Measurements from ENCODE around the gene P2RY4. TPM values are rescaled to one million over a fixed set of nuclear protein-coding genes. Genes with fewer than 3 reads are reported as not detected.
"Not testable (repeated sequence)": the region's sequence is repeated elsewhere in the genome, so short reads cannot be mapped to it uniquely, and the experiment has no call there.

The P2RY4 gene
- total RNA-seq, 1 donor from 2014 or later = not detected

- no peak for DNase-seq (ENCODE audit: low read depth)
Observed at GRCh38 chrX:70244881-70245280, 15.1 kb downstream of the P2RY4 start.

- DNase-seq (ENCODE audit: low read depth) = not testable (repeated sequence)
Observed at GRCh38 chrX:70243601-70244000, 16.4 kb downstream of the P2RY4 start.

- no peak for DNase-seq (ENCODE audit: low read depth)
Observed at GRCh38 chrX:70241501-70241900, 18.5 kb downstream of the P2RY4 start.

GRCh38 chrX:70240751-70241150 lies 19.3 kb downstream of the P2RY4 start:
- DNase-seq (ENCODE audit: low read depth) = no peak

GRCh38 chrX:70234355-70234754 lies 25.6 kb downstream of the P2RY4 start, which contains the start of gene AWAT1:
TSS of gene AWAT1 (plus strand) at chrX:70234655. CDS start at chrX:70234696, 41 bp downstream.
- DNase-seq (ENCODE audit: low read depth) = no peak

GRCh38 chrX:70231666-70232065 lies 28.3 kb downstream of the P2RY4 start:
- DNase-seq (ENCODE audit: low read depth) = no peak

- DNase-seq (ENCODE audit: low read depth) = no peak
Observed at GRCh38 chrX:70226687-70227086, 33.3 kb downstream of the P2RY4 start.

- no peak for DNase-seq (ENCODE audit: low read depth)
Observed at GRCh38 chrX:70226048-70226447, 34.0 kb downstream of the P2RY4 start.

- no peak for DNase-seq (ENCODE audit: low read depth)
Observed at GRCh38 chrX:70219938-70220764, 39.9 kb downstream of the P2RY4 start.

- not testable (repeated sequence) for DNase-seq (ENCODE audit: low read depth)
Observed at GRCh38 chrX:70209570-70209969, 50.4 kb downstream of the P2RY4 start.

GRCh38 chrX:70208479-70208878 lies 51.5 kb downstream of the P2RY4 start:
- no peak for DNase-seq (ENCODE audit: low read depth)

Other genes starting within 250 kb of the P2RY4 start
- not detected in 2 replicates for gene AWAT2, start 210.3 kb downstream of the P2RY4 start, total RNA-seq
- not detected in 2 replicates for gene OTUD6A, start 197.7 kb downstream of the P2RY4 start, total RNA-seq
- 49.9 and 52.3 TPM in 2 replicates for gene IGBP1, start 126.8 kb downstream of the P2RY4 start, total RNA-seq
- gene DGAT2L6, start 82.7 kb downstream of the P2RY4 start, total RNA-seq = not detected in 2 replicates
- gene AWAT1, start 25.5 kb downstream of the P2RY4 start, total RNA-seq = not detected in 2 replicates
- not detected in 2 replicates for gene ARR3, start 8.1 kb upstream of the P2RY4 start, total RNA-seq
- gene RAB41, start 22.0 kb upstream of the P2RY4 start, total RNA-seq = not detected in 2 replicates
- gene PDZD11, start 29.7 kb upstream of the P2RY4 start, total RNA-seq = 57.4 and 65.2 TPM in 2 replicates
- gene KIF4A, start 29.9 kb upstream of the P2RY4 start, total RNA-seq = 0.27 and 0.36 TPM in 2 replicates
- not detected in 2 replicates for gene GDPD2, start 163.1 kb upstream of the P2RY4 start, total RNA-seq
- gene DLG3, start 184.6 kb upstream of the P2RY4 start, total RNA-seq = 1.0 and 1.2 TPM in 2 replicates

Measured in myocyte (in vitro differentiated cells).